Progenitor cell of endocrine pancreas (in vitro differentiated cells): ENCODE measurements around the gene TTLL8. TPM values are rescaled to one million over a fixed set of nuclear protein-coding genes. Genes with fewer than 3 reads are reported as not detected.

Source experiments
- DNase-seq: peaks from one replicate; pipeline ENCODE4 v3.0.0; 2021; ENCODE audit warnings: low spot score; ENCODE audit not compliant: unreplicated experiment
- H3K27ac Mint-ChIP-seq: 2 replicates; pipeline ENCODE4 v1.8.0; 2021; ENCODE audit warnings: mild to moderate bottlenecking, moderate library complexity, mixed read lengths
- H3K27me3 Mint-ChIP-seq: 2 replicates; pipeline ENCODE4 v1.8.0; 2021; ENCODE audit warnings: mixed read lengths
- H3K36me3 Mint-ChIP-seq: 2 replicates; pipeline ENCODE4 v1.8.0; 2022; ENCODE audit warnings: mixed read lengths; ENCODE audit not compliant: insufficient read depth
- H3K4me1 Mint-ChIP-seq: 2 replicates; pipeline ENCODE4 v1.8.0; 2021; ENCODE audit warnings: low read depth, mixed read lengths
- H3K4me3 Mint-ChIP-seq: 2 replicates; pipeline ENCODE4 v1.8.0; 2021; ENCODE audit warnings: low read depth, mild to moderate bottlenecking, moderate library complexity, mixed read lengths
- H3K9me3 Mint-ChIP-seq: 2 replicates; pipeline ENCODE4 v1.8.0; 2021; ENCODE audit warnings: low read depth, mixed read lengths
- total RNA-seq: library from RNA; stranded (reverse); gene quantifications from 2 replicates; pipeline ENCODE4 v1.2.1, GENCODE V29; 2021
- TF ChIP-seq, protein P1 (sequence below): fragments of 200-600 bp; sonication (generic); IDR thresholded peaks from one replicate; pipeline ENCODE4 v1.5.0; 2021; ENCODE audit warnings: antibody characterized with exemption, mild to moderate bottlenecking; ENCODE audit not compliant: unreplicated experiment

The TTLL8 gene
- total RNA-seq, 1 donor from 2014 or later = not detected

DNA sequence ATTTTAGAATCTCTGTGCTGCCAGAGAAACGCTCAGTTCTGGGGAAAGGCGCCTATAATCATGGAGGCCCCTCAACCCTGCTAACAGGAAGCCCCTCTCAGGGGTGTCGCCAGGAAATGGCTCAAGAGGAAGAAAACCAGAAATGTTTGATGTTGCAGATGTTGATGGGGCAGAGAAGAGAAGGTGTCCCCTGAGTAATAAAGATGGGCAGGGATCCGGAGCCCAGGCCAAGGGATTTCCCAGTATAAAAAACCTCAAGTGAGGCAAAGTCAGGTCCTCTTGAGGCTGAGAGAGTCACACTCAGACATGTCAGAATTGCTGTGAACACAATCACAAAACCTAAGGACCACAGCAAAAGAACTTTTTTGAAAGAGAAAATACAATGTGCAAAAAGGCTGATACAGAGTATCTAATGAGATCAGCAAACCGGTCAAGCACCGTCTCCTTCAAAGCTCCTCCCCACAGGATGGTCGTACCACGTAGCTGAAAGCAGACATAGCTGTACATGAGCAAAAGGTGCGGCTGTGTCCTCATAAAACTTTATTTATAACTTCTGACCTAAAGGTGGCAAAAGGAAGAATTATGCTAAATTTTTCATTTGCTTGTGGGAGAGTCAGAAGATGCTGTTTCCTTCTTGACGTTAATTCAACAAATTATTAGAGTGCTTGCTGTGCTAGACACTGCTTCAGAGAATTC, 43.9 kb upstream of the TTLL8 start:
- H3K4me3 Mint-ChIP-seq = no peak overlapping the region
- TF ChIP-seq, protein P1, sequence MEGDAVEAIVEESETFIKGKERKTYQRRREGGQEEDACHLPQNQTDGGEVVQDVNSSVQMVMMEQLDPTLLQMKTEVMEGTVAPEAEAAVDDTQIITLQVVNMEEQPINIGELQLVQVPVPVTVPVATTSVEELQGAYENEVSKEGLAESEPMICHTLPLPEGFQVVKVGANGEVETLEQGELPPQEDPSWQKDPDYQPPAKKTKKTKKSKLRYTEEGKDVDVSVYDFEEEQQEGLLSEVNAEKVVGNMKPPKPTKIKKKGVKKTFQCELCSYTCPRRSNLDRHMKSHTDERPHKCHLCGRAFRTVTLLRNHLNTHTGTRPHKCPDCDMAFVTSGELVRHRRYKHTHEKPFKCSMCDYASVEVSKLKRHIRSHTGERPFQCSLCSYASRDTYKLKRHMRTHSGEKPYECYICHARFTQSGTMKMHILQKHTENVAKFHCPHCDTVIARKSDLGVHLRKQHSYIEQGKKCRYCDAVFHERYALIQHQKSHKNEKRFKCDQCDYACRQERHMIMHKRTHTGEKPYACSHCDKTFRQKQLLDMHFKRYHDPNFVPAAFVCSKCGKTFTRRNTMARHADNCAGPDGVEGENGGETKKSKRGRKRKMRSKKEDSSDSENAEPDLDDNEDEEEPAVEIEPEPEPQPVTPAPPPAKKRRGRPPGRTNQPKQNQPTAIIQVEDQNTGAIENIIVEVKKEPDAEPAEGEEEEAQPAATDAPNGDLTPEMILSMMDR = no peak
- H3K9me3 Mint-ChIP-seq = no peaks in the 10 kb centered on the region
- H3K27ac Mint-ChIP-seq = no peak overlapping the region
- H3K4me1 Mint-ChIP-seq = no peaks in the 10 kb centered on the region
- H3K27me3 Mint-ChIP-seq = peaks cover 6% of the 10 kb centered on the region
- DNase-seq = no peak
- no peaks in the 10 kb centered on the region for H3K36me3 Mint-ChIP-seq

DNA sequence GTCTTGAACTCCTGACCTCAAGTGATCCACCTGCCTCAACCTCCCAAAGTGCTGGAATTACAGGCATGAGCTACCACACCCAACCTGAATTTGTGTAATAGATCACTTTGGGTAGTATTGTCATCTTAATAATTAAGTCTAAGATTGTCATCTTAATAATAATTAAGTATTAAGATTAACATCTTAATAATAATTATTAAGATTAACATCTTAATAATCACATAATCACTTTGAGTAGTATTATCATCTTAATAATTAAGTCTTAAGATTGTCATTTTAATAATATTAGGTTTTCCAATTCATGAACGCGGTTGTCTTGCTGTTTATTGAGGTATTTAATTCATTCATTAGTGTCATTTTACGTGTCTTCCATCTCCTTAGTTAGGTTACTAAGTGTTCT, 40.0 kb upstream of the TTLL8 start:
- Mint-ChIP-seq H3K9me3 (no peaks in the 10 kb centered on the region), H3K27ac (no peak overlapping the region), H3K4me3 (no peak overlapping the region), H3K27me3 (peaks cover 15% of the 10 kb centered on the region), H3K36me3 (no peaks in the 10 kb centered on the region), H3K4me1 (no peaks in the 10 kb centered on the region)
- TF ChIP-seq, protein P1 = no peak
- no peak for DNase-seq

DNA sequence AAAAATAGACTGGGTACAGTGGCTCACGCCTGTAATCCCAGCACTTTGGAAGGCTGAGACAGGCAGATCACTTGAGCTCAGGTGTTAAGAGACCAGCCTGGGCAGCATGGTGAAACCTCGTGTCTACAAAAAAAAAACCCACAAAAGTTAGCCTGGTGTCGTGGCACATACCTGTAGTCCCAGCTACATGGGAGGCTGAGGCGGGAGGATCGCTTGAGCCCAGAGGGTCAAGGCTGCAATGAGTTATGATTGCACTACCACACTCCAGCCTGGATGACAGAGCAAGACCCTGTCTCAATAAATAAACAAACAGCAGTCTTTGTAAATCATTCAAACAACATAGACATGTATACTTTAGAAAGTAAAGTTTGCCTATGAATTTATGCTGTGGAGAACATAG, 34.2 kb upstream of the TTLL8 start:
- Mint-ChIP-seq H3K27ac (no peak overlapping the region), H3K27me3 (peaks cover 25% of the 10 kb centered on the region), H3K4me3 (no peak overlapping the region), H3K4me1 (no peaks in the 10 kb centered on the region), H3K9me3 (peaks cover 3% of the 10 kb centered on the region), H3K36me3 (peaks cover 2% of the 10 kb centered on the region)
- DNase-seq = no peak
- TF ChIP-seq, protein P1 = no peak

DNA sequence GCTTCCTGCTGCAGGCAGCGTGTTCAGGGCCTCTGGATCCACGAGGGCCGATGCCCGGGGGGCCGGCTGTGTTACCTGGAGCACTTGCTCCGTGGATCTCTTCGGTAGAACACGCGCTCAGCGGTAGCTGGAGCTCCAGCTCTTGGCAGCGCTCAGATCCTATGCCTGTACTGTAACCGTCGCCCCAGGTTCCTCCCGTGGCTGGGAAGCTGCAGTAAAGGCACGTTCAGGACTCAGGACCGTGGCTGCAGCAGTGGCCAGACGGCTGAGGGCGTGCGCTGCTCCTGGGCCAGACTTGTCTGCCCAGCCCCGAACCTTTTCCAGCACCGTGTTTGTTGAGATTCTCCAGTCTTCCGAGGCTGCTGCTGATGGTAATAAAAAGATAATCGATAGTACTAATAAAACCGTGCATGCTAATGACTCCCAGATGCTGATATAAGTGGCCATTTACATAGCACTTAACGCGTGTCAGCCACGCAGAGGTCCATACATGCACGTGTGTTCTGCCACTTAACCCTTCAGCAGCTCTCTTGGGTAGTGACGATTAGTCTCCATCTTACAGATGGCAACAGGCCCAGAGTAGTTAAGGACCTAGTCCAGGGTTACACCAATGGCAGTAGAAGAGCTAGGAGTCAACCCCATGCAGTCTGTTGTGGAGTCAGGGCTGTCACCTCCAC, 33.1 kb upstream of the TTLL8 start:
- Mint-ChIP-seq H3K9me3 (peaks cover 3% of the 10 kb centered on the region), H3K4me3 (no peak overlapping the region), H3K27ac (no peak overlapping the region), H3K4me1 (no peaks in the 10 kb centered on the region), H3K36me3 (peaks cover 2% of the 10 kb centered on the region), H3K27me3 (peaks cover 20% of the 10 kb centered on the region)
- DNase-seq = no peak
- TF ChIP-seq, protein P1 = no peak

DNA sequence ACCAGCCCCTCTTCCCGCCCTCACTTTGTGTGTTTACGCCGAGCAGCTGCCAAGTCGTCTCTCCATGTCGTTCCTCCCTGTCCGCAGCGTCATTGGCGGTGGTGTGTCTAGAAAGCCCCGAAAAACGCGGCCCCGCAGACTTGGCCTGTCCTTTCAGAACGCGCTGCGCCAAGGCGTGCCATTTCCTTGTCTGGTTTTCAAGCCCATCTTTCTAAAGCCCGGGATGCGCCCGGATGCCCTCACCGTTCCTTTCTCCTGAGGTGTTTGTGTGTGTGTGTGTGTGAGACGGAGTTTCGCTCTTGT, 32.3 kb upstream of the TTLL8 start:
- peaks cover under 1% of the 10 kb centered on the region for H3K4me1 Mint-ChIP-seq
- H3K4me3 Mint-ChIP-seq = no peak overlapping the region
- peaks cover 2% of the 10 kb centered on the region for H3K36me3 Mint-ChIP-seq
- TF ChIP-seq, protein P1 = no peak
- H3K27ac Mint-ChIP-seq = no peak overlapping the region
- peaks cover 19% of the 10 kb centered on the region for H3K27me3 Mint-ChIP-seq
- H3K9me3 Mint-ChIP-seq = peaks cover 3% of the 10 kb centered on the region
- DNase-seq = no peak
